H9 (cell line): ENCODE results near the gene KTI12. TPM values are rescaled to one million over a fixed set of nuclear protein-coding genes. Genes with fewer than 3 reads are reported as not detected.

Experiments
- DNase-seq: peaks from one replicate; pipeline ENCODE4 v3.0.0-alpha.2; 2017
- H2AFZ ChIP-seq: one replicate; pipeline ENCODE4 v1.6.1; 2013; ENCODE audit warnings: mild to moderate bottlenecking, low read length, control low read depth, moderate library complexity
- H2AK5ac ChIP-seq: 2 replicates; pipeline ENCODE4 v1.6.1; 2013; ENCODE audit warnings: low read length, control low read depth, mixed read lengths; ENCODE audit not compliant: insufficient read length
- H2BK120ac ChIP-seq: one replicate; pipeline ENCODE4 v1.6.1; 2013; ENCODE audit warnings: low read depth, mild to moderate bottlenecking, low read length, control low read depth, inconsistent platforms; ENCODE audit not compliant: poor library complexity, severe bottlenecking
- H2BK12ac ChIP-seq: 2 replicates; pipeline ENCODE4 v1.6.1; 2013; ENCODE audit warnings: low read length, control low read depth, mixed read lengths, low read depth; ENCODE audit not compliant: insufficient read length
- H2BK15ac ChIP-seq: 2 replicates; pipeline ENCODE4 v1.6.1; 2013; ENCODE audit warnings: low read depth, low read length, control low read depth
- H2BK20ac ChIP-seq: one replicate; pipeline ENCODE4 v1.6.1; 2013; ENCODE audit warnings: low read depth, mild to moderate bottlenecking, low read length, control low read depth, inconsistent platforms; ENCODE audit not compliant: poor library complexity, severe bottlenecking
- H2BK5ac ChIP-seq: 2 replicates; pipeline ENCODE4 v1.6.1; 2013; ENCODE audit warnings: low read length, control low read depth, mixed read lengths; ENCODE audit not compliant: insufficient read length
- H3K14ac ChIP-seq: 2 replicates; pipeline ENCODE4 v1.6.1; 2013; ENCODE audit warnings: low read length, control low read depth; ENCODE audit not compliant: insufficient read depth
- H3K18ac ChIP-seq: 2 replicates; pipeline ENCODE4 v1.6.1; 2013; ENCODE audit warnings: low read depth, mild to moderate bottlenecking, mixed read lengths, low read length, control low read depth; ENCODE audit not compliant: insufficient read length
- H3K23ac ChIP-seq: 2 replicates; pipeline ENCODE4 v1.6.1; 2013; ENCODE audit warnings: low read length, control low read depth, mixed read lengths, low read depth; ENCODE audit not compliant: insufficient read length
- H3K23me2 ChIP-seq: 2 replicates; pipeline ENCODE4 v1.6.1; 2013; ENCODE audit warnings: low read depth, mild to moderate bottlenecking, mixed read lengths, low read length, control low read depth; ENCODE audit not compliant: insufficient read length, poor library complexity, severe bottlenecking
- H3K27ac ChIP-seq: 2 replicates; pipeline ENCODE4 v1.5.1; 2013; ENCODE audit warnings: low read length, control low read depth, mixed read lengths, low read depth; ENCODE audit not compliant: insufficient read length
- H3K27me3 ChIP-seq: 2 replicates; pipeline ENCODE4 v1.6.1; 2013; ENCODE audit warnings: low read length, control low read depth, inconsistent platforms; ENCODE audit not compliant: insufficient read depth
- H3K4ac ChIP-seq: 2 replicates; pipeline ENCODE4 v1.6.1; 2013; ENCODE audit warnings: low read depth, mild to moderate bottlenecking, control low read depth, inconsistent platforms, low read length, moderate library complexity
- H3K4me1 ChIP-seq: 2 replicates; pipeline ENCODE4 v1.6.1; 2013; ENCODE audit warnings: low read length, control low read depth, inconsistent platforms; ENCODE audit not compliant: insufficient read depth
- H3K4me2 ChIP-seq: 2 replicates; pipeline ENCODE4 v1.6.1; 2013; ENCODE audit warnings: low read length, control low read depth, mixed read lengths; ENCODE audit not compliant: insufficient read length, insufficient read depth
- H3K56ac ChIP-seq: 2 replicates; pipeline ENCODE4 v1.6.1; 2013; ENCODE audit warnings: low read depth, mild to moderate bottlenecking, mixed read lengths, low read length, control low read depth; ENCODE audit not compliant: insufficient read length
- H3K79me1 ChIP-seq: 2 replicates; pipeline ENCODE4 v1.6.1; 2013; ENCODE audit warnings: low read depth, mild to moderate bottlenecking, moderate library complexity, low read length, control low read depth, inconsistent platforms; ENCODE audit not compliant: insufficient read depth, poor library complexity, severe bottlenecking
- H3K79me2 ChIP-seq: 2 replicates; pipeline ENCODE4 v1.6.1; 2013; ENCODE audit warnings: low read length, control low read depth, inconsistent platforms; ENCODE audit not compliant: insufficient read depth
- H3K9ac ChIP-seq: 2 replicates; pipeline ENCODE4 v1.6.1; 2013; ENCODE audit warnings: low read length, control low read depth, mixed read lengths; ENCODE audit not compliant: insufficient read length; ENCODE audit errors: extremely low read depth
- H3K9me3 ChIP-seq: one replicate; pipeline ENCODE4 v1.6.1; 2013; ENCODE audit warnings: low read depth, low read length, inconsistent platforms; ENCODE audit not compliant: control insufficient read depth
- H3T11ph ChIP-seq: one replicate; pipeline ENCODE4 v1.6.1; 2013; ENCODE audit warnings: mild to moderate bottlenecking, low read length, control low read depth, inconsistent platforms
- H4K20me1 ChIP-seq: one replicate; pipeline ENCODE4 v1.6.1; 2013; ENCODE audit not compliant: control insufficient read depth, insufficient read length, insufficient read depth
- H4K5ac ChIP-seq: 2 replicates; pipeline ENCODE4 v1.6.1; 2013; ENCODE audit warnings: low read depth, mild to moderate bottlenecking, mixed read lengths, low read length, control low read depth; ENCODE audit not compliant: insufficient read length
- H4K8ac ChIP-seq: replicated peaks from 2 replicates; pipeline ENCODE4 v1.6.1; 2013; ENCODE audit warnings: low read length, control low read depth, mixed read lengths, low read depth; ENCODE audit not compliant: insufficient read length
- H4K91ac ChIP-seq: 2 replicates; pipeline ENCODE4 v1.6.1; 2013; ENCODE audit warnings: low read depth, mild to moderate bottlenecking, moderate library complexity, mixed read lengths, low read length, control low read depth; ENCODE audit not compliant: insufficient read length
- H3K27ac Mint-ChIP-seq, 3 experiments: 2 replicates in 2 of 3; 3 replicates in 1 of 3; pipeline ENCODE4 v1.8.0; 2020 to 2021; ENCODE audit warnings: mixed read lengths in 3 of 3, mild to moderate bottlenecking in 1 of 3, moderate library complexity in 1 of 3
- H3K27me3 Mint-ChIP-seq: 2 replicates; pipeline ENCODE4 v1.8.0; 2021; ENCODE audit warnings: low read depth, mild to moderate bottlenecking, moderate library complexity, mixed read lengths
- H3K36me3 Mint-ChIP-seq, 3 experiments: 2 replicates in 2 of 3; 3 replicates in 1 of 3; pipeline ENCODE4 v1.8.0; 2020 to 2021; ENCODE audit warnings: low read depth in 3 of 3, mixed read lengths in 3 of 3; ENCODE audit not compliant: insufficient read depth in 1 of 3
- H3K4me1 Mint-ChIP-seq, 2 experiments: 2 replicates each; pipeline ENCODE4 v1.8.0; 2020; ENCODE audit warnings: mixed read lengths in 2 of 2
- H3K4me3 Mint-ChIP-seq, 2 experiments: 2 replicates in 1 of 2; 3 replicates in 1 of 2; pipeline ENCODE4 v1.8.0; 2020 to 2021; ENCODE audit warnings: mild to moderate bottlenecking in 2 of 2, mixed read lengths in 2 of 2, moderate library complexity in 1 of 2
- H3K9me3 Mint-ChIP-seq, 2 experiments: 2 replicates in 1 of 2; 3 replicates in 1 of 2; pipeline ENCODE4 v1.8.0; 2020; ENCODE audit warnings: mild to moderate bottlenecking in 2 of 2, mixed read lengths in 2 of 2, moderate library complexity in 1 of 2
- WGBS: extraction: QIAGEN DNeasy Blood & Tissue Kit; methylation state at CpG from one replicate; pipeline ENCODE4 v1.1.7; 2013; ENCODE audit warnings: missing lambda C conversion rate, low lambda C conversion rate, mixed read lengths; ENCODE audit not compliant: insufficient read length; ENCODE audit errors: extremely low coverage; 5-methylcytosine and 5-hydroxymethylcytosine counted together
- total RNA-seq: library from RNA; stranded (reverse); gene quantifications from 2 replicates; pipeline ENCODE4 v1.2.1, GENCODE V29; 2021
- TF ChIP-seq, protein P1 (sequence below): fragments of 200-600 bp; sonication (generic); conservative IDR thresholded peaks from 3 replicates; pipeline ENCODE4 v1.8.0; 2021; ENCODE audit warnings: antibody characterized with exemption, mild to moderate bottlenecking

KTI12 gene
- total RNA-seq, 1 experiment from 2014 or later: 16.7 TPM

DNA sequence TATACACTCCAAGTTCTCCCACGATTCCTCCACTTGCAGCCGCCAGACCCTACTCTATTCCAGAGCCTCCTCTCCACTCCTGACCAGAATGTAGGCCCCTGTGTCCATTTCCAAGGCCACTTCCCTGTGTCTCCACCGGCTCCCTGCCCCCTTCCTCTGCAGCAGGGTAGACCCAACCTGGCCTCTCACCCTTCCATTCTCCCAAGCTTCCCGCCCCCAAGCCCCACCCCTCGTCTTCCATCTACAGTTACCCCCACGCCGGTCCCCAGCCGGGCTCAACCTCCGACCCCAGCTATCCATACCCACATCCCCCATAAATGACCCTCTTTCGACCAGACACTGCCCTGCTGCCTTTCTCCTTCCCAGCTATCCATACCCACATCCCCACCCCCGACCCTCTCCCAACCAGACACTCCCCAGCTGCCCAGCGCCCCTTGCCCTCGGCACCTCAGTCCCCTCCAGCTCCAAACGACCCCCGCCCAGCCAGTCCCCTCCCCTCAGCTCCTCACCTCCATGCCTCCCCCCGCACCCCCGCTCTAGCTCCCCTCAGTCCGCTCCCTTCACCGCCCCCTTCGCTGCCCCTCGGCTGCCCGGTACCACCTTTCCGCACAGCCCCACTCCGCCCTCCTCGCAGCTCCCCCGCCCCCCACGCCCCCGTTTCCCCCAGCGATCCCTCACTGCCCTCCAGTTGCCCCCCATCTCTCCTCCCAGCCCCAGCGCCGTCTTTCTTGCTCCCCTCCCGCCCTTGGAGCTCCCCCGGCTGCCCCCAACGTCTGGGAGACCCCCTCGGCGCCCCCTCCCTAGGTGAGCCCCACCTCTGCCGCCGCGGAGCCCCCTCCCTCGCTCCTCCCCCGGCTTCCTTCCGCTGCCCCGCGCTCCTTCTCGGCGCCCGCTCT lies 43.8 kb downstream of the KTI12 start:
- Mint-ChIP-seq H3K4me1 (peaks cover 28 to 31% of the 10 kb centered on the region in 2 experiments), H3K27ac (peak overlapping the region in 1 of 3 experiments; percentile 95; a peak in 2 of 7 replicates), H3K27me3 (peaks cover 22% of the 10 kb centered on the region), H3K36me3 (peaks cover 4 to 17% (median 11%) of the 10 kb centered on the region in 3 experiments; a peak in 6 of 7 replicates), H3K9me3 (no peaks in the 10 kb centered on the region), H3K4me3 (peak overlapping the region; percentile 81 to 93)
- no peaks in the 10 kb centered on the region for H4K20me1 ChIP-seq
- peaks cover 7% of the 10 kb centered on the region for H3K79me1 ChIP-seq
- no peak overlapping the region for H2BK15ac ChIP-seq
- DNase-seq: peak; percentile 48
- WGBS: no CpG with 5 or more reads among the region's 47 CpGs
- no peak overlapping the region for H4K8ac ChIP-seq
- peaks cover 12% of the 10 kb centered on the region for H3K23me2 ChIP-seq
- H3T11ph ChIP-seq: no peak overlapping the region
- no peaks in the 10 kb centered on the region; the same call in 1 of the 2 replicates for H3K79me2 ChIP-seq
- peak overlapping the region; percentile 72 for H3K14ac ChIP-seq
- H3K4ac ChIP-seq: no peak overlapping the region
- no peak overlapping the region for H2BK120ac ChIP-seq
- no peak overlapping the region for H2BK12ac ChIP-seq
- no peak overlapping the region for H2AFZ ChIP-seq
- H3K9me3 ChIP-seq: no peaks in the 10 kb centered on the region
- no peaks in the 10 kb centered on the region for H3K27me3 ChIP-seq
- H3K56ac ChIP-seq: no peak overlapping the region
- peak overlapping the region; percentile 78 for H3K18ac ChIP-seq
- no peak overlapping the region for H4K91ac ChIP-seq
- TF ChIP-seq, protein P1, sequence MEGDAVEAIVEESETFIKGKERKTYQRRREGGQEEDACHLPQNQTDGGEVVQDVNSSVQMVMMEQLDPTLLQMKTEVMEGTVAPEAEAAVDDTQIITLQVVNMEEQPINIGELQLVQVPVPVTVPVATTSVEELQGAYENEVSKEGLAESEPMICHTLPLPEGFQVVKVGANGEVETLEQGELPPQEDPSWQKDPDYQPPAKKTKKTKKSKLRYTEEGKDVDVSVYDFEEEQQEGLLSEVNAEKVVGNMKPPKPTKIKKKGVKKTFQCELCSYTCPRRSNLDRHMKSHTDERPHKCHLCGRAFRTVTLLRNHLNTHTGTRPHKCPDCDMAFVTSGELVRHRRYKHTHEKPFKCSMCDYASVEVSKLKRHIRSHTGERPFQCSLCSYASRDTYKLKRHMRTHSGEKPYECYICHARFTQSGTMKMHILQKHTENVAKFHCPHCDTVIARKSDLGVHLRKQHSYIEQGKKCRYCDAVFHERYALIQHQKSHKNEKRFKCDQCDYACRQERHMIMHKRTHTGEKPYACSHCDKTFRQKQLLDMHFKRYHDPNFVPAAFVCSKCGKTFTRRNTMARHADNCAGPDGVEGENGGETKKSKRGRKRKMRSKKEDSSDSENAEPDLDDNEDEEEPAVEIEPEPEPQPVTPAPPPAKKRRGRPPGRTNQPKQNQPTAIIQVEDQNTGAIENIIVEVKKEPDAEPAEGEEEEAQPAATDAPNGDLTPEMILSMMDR: no peak
- H3K9ac ChIP-seq: peak overlapping the region; percentile 48
- H2AK5ac ChIP-seq: no peak overlapping the region
- peak overlapping the region; percentile 91 for H3K4me2 ChIP-seq
- H2BK20ac ChIP-seq: no peak overlapping the region
- H3K4me1 ChIP-seq: no peaks in the 10 kb centered on the region
- no peak overlapping the region for H4K5ac ChIP-seq
- no peak overlapping the region for H3K27ac ChIP-seq
- no peak overlapping the region for H3K23ac ChIP-seq
- no peak overlapping the region for H2BK5ac ChIP-seq
